Activated naive CD8-positive, alpha-beta T cell treated with anti-CD3 and anti-CD28 coated beads, Interleukin-2, amount 10 ng/mL, durations not matched to agents 7 days and 5 days (primary cell): Measurements from ENCODE around the gene UBASH3A. TPM values are rescaled to one million over a fixed set of nuclear protein-coding genes. Genes with fewer than 3 reads are reported as not detected.
"Not testable (repeated sequence)": the region's sequence is repeated elsewhere in the genome, so short reads cannot be mapped to it uniquely, and the experiment has no call there.

ENCODE experiments used
- ATAC-seq: fragments of 150-1000 bp; cut with Tn5 transposase; one replicate; pipeline ENCODE4 v1.10.0; 2021; ENCODE audit warnings: low read depth, moderate library complexity
- POLR2A ChIA-PET: fragments of 350-600 bp; sonication (Branson Sonifier 250); formaldehyde crosslinking; loops from one replicate; lab custom pipeline; 2021; ENCODE audit warnings: antibody characterized with exemption; lab: Charles Lee
- DNase-seq: peaks from one replicate; pipeline ENCODE4 v3.0.0; 2021
- H3K27ac Mint-ChIP-seq: one replicate; pipeline ENCODE4 v1.8.0; 2022; ENCODE audit warnings: mild to moderate bottlenecking, mixed read lengths
- H3K27me3 Mint-ChIP-seq: one replicate; pipeline ENCODE4 v1.8.0; 2022; ENCODE audit warnings: mild to moderate bottlenecking, moderate library complexity, mixed read lengths
- H3K36me3 Mint-ChIP-seq: one replicate; pipeline ENCODE4 v1.8.0; 2021; ENCODE audit warnings: mild to moderate bottlenecking, mixed read lengths
- H3K4me1 Mint-ChIP-seq: one replicate; pipeline ENCODE4 v1.8.0; 2021; ENCODE audit warnings: mixed read lengths
- H3K4me3 Mint-ChIP-seq: one replicate; pipeline ENCODE4 v1.8.0; 2022; ENCODE audit warnings: mild to moderate bottlenecking, moderate library complexity, mixed read lengths
- H3K9me3 Mint-ChIP-seq: one replicate; pipeline ENCODE4 v1.8.0; 2021; ENCODE audit warnings: mixed read lengths
- total RNA-seq, 2 experiments: library from RNA; stranded (reverse); gene quantifications; one replicate each; pipeline ENCODE4 v1.2.3, GENCODE V29; 2021

Gene UBASH3A
- total RNA-seq, 2 experiments from 2014 or later: 77.8 to 80.2 TPM

DNA sequence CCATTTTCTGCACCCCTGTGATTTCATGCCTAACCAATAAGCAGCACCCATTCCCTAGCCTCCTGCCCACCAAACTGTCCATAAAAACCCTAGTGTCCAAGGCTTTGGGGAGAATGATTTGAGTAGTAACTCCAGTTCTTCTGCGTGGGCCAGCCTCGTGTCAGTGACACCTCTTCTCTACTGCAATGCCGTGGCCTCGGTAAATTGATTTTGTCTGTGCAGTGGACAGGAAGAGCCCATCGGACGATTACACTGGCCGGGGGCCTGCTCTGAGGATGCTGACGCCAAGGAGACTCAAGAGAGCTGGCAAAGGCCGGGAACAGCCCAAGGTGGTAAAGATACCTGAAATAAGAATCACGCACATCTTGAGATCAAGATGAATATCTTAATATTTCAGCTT, 63.0 kb downstream of the UBASH3A start:
- ATAC-seq (no peak), DNase-seq (no peak)
- no peaks in the 10 kb centered on the region for H3K9me3 Mint-ChIP-seq
- no peak overlapping the region for H3K27ac Mint-ChIP-seq
- peaks cover 3% of the 10 kb centered on the region for H3K36me3 Mint-ChIP-seq
- peaks cover 52% of the 10 kb centered on the region for H3K4me1 Mint-ChIP-seq
- H3K4me3 Mint-ChIP-seq: no peak overlapping the region
- H3K27me3 Mint-ChIP-seq: peaks cover 3% of the 10 kb centered on the region
- POLR2A ChIA-PET: interaction anchor here (1.0 to 1.2 kb wide), 4 partner anchors 10 to 70 kb away, joined by 5 to 8 read pairs (median 6); partner anchors contain the start of gene SLC37A1

DNA sequence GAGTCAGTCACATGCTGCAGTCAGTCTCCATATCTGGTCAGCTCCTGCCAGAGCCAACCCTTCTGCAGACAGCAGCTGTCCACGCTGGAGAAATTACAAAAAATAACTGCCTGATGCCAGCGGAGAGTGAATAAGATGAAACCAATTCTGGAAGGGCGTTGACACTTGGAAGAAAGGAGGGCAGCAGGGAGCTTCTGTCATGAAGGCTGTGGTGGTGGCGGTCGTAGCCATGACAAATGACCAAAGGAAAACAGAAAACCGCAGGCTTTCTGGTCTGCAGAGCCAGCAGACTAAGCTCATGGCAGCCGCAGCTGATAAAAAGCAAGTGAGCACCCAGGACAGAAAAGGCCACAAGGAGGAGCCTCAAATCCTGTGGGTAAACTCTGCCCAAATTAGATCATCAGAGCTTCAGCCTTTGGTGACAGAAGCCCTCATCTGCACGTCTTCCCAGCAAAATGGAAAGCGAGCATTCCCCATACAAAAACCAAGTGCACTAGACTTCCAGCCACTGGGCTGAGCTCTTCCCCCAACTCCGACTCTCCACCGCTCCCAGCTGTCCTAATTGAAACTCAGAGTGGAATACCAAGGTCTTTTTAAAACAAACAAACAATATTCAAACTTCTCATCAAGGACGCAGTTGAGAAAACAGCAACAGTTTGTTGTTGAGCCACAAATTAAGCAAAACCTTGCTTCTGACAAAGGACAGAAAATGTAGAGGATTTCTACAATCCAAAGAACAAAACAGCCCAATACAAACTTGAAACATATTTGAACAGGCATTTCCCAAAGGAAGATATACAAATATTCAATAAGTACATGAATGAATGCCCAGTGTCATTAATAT, 63.7 kb downstream of the UBASH3A start:
- H3K36me3 Mint-ChIP-seq: peaks cover 3% of the 10 kb centered on the region
- H3K27ac Mint-ChIP-seq: no peak overlapping the region
- no peak for ATAC-seq
- peaks cover 47% of the 10 kb centered on the region for H3K4me1 Mint-ChIP-seq
- H3K27me3 Mint-ChIP-seq: peaks cover 3% of the 10 kb centered on the region
- H3K4me3 Mint-ChIP-seq: no peak overlapping the region
- POLR2A ChIA-PET: interaction anchor here (1.0 to 1.2 kb wide), 4 partner anchors 10 to 70 kb away, joined by 5 to 8 read pairs (median 6); partner anchors contain the start of gene SLC37A1
- DNase-seq: no peak
- no peaks in the 10 kb centered on the region for H3K9me3 Mint-ChIP-seq

DNA sequence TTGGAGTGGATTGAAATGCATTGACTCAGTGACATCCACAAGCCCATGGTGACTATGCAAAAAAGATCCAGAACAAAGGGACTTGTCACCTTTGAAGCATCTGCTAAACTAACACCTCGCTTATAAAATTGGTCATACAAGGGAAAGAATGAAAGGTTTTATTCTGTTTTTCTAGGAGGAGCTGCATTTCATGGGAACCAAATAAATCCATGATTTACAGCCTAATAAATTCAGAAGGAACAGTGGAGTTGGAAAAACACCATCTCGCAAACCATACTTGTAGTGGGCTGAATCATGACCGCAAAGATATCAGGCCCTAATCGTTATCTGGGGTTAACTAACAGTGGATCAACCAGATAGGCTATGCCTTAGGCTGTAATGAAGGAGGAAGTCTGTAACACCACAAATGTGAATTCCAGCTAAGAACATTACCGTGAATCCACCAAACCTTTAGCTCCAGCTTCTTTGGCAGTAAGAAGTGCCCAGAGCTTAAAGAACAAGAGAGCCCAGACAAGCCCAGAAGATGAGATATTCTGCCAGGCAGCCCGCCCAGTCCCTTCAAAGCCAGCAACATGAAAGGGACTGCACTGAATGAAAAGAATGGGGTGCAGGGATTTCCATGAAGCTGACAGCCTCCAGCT, 64.9 kb downstream of the UBASH3A start:
- Mint-ChIP-seq H3K27ac (no peak overlapping the region), H3K36me3 (no peaks in the 10 kb centered on the region), H3K4me3 (no peak overlapping the region), H3K9me3 (no peaks in the 10 kb centered on the region), H3K27me3 (peaks cover 3% of the 10 kb centered on the region), H3K4me1 (peaks cover 37% of the 10 kb centered on the region)
- no peak for DNase-seq
- POLR2A ChIA-PET: no interaction called here
- ATAC-seq: no peak

DNA sequence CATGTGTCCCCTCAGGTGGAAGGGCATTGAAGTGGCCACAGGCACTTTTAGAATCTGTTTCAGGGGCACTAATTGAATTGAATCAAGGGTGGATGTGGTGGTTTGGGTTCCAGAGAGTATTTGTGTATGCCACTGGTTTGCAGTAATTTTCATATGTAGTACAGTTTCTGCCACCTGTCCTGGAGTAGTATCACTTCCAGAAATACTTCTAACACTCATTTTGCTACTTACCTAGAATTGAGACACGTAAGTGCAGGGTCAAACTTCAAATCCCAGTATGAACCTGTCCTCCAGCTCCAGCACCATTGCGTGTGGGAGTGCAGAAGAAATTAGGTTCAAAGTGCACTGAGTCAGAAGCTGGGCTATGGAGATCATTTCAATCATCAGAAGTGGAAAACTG, 65.6 kb downstream of the UBASH3A start:
- Mint-ChIP-seq H3K27ac (no peak overlapping the region), H3K27me3 (peaks cover 3% of the 10 kb centered on the region), H3K9me3 (no peaks in the 10 kb centered on the region), H3K36me3 (no peaks in the 10 kb centered on the region), H3K4me3 (no peak overlapping the region), H3K4me1 (peaks cover 31% of the 10 kb centered on the region)
- DNase-seq: no peak
- ATAC-seq: no peak
- POLR2A ChIA-PET: no interaction called here

DNA sequence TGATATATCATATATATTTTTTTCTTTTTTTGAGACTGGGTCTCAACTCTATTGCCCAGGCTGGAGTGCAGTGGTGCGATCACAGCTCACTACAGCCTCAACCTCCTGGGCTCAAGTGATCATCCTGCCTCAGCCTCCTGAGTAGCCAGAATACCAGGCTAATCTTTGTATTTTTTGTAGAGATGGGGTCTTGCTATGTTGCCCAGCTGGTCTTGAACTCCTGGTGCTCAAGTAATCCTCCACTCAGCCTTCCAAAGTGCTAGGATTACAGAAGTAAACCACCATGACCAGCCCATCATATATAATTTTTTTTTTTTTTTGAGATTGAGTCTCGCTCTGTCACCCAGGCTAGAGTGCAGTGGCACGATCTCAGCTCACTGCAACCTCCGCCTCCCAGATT, 66.0 kb downstream of the UBASH3A start:
- H3K27me3 Mint-ChIP-seq, DNase-seq, H3K9me3 Mint-ChIP-seq, ATAC-seq, POLR2A ChIA-PET, H3K4me3 Mint-ChIP-seq, H3K36me3 Mint-ChIP-seq, H3K27ac Mint-ChIP-seq: not testable (repeated sequence)
- peaks cover 30% of the 10 kb centered on the region for H3K4me1 Mint-ChIP-seq

DNA sequence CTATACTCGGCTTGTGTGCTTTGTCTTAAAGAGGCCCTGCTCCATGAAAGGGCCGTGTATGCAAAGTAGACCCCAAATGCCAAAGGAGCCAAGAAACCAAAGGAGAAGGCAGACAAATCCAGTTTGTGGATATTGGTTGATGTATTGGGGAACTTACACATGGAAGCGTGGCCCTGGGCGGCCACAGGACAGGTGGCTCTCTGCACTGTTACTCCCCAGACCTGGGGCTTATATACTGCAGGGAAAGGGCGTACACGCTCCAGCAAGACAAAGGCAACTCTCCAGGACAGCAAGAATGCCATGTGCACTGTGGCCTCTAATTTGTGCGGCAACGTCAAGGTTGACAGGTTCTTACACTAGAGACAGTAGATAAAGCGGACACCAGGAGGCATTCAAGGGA, 67.5 kb downstream of the UBASH3A start:
- peaks cover 4% of the 10 kb centered on the region for H3K27me3 Mint-ChIP-seq
- ATAC-seq (no peak), DNase-seq (no peak)
- H3K36me3 Mint-ChIP-seq: no peaks in the 10 kb centered on the region
- POLR2A ChIA-PET: no interaction called here
- no peak overlapping the region for H3K27ac Mint-ChIP-seq
- no peaks in the 10 kb centered on the region for H3K9me3 Mint-ChIP-seq
- H3K4me3 Mint-ChIP-seq: no peak overlapping the region
- H3K4me1 Mint-ChIP-seq: peaks cover 18% of the 10 kb centered on the region

DNA sequence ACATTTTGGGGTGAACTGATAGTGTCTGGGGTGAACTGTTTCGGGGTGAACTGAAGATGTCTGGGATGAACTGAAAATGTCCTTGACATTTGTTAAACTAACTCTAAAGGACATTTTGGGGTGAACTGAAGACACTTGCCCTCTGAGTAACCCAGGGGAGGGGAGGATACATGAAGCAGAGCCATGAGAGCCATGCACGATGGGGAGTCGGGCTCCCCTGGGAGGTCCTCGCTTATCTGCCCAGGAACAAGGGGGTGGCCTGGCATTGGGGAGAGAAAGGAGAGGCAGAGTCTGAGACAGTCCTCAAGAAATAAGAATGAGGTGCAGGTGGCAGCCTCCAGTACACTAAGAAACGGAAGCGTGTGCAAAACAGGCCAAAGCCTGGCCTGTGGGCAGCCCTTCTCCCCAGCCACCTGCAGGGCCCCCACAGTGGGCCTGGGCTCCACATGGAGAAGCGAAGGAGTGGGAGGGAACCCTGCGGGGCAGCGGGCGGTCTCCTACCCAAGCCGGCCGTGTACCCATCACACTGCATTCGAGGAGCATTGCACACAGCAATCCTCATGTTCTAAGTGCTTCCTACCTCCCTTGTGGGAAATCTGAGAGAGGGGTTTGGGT, 68.1 kb downstream of the UBASH3A start:
- ATAC-seq (no peak), DNase-seq (no peak)
- Mint-ChIP-seq H3K27ac (no peak overlapping the region), H3K36me3 (no peaks in the 10 kb centered on the region), H3K4me3 (no peak overlapping the region), H3K27me3 (peaks cover 4% of the 10 kb centered on the region), H3K9me3 (no peaks in the 10 kb centered on the region), H3K4me1 (peaks cover 15% of the 10 kb centered on the region)
- POLR2A ChIA-PET: no interaction called here

DNA sequence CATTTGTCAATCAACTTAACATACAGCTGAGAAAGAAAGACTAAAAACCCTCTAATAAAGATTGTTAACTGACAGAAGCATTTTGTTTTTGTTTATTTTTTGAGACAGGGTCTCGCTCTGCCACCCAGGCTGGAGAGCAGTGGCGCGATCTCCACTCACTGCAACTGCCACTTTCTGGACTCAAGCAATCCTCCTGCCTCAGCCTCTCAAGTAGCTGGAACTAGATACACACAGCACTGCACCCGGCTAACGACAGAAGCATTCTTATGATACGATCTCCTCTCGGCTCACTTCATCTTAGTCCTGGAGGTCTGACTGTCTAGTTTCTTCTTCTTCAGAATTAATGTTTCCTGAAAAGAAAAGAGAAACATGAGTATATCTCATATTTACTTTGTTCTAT, 68.8 kb downstream of the UBASH3A start:
- H3K4me1 Mint-ChIP-seq: peaks cover 9% of the 10 kb centered on the region
- H3K9me3 Mint-ChIP-seq: no peaks in the 10 kb centered on the region
- H3K27me3 Mint-ChIP-seq: peaks cover 3% of the 10 kb centered on the region
- no peak overlapping the region for H3K4me3 Mint-ChIP-seq
- H3K27ac Mint-ChIP-seq: no peak overlapping the region
- ATAC-seq (no peak), DNase-seq (no peak)
- no peaks in the 10 kb centered on the region for H3K36me3 Mint-ChIP-seq
- POLR2A ChIA-PET: no interaction called here

DNA sequence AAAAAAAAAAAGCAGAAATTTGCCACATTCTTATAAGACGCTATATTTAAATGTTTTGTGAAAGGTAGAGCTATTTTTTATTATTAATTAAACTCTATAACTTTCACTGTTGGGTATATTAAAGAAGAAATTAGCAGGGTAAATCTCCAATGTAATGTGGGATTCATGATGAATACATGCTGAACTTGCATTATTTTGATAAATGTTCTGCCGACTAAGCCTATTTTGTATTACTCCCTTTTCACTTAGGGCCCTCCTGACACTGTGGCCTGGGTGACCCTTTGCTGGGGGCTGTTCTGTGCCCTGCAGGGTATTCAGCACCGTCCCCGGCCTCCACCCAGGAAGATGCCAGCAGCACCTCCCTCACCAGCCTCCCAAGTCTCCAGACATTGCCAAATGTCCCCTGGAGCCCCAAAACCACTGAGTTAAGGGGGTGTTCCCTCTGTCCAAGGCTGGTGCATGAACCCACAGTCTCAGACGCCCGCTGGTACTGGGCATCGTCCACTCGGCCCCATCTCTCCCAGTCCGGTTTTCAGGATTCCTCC, 69.9 kb downstream of the UBASH3A start:
- no peak overlapping the region for H3K27ac Mint-ChIP-seq
- ATAC-seq (no peak), DNase-seq (no peak)
- H3K36me3 Mint-ChIP-seq: no peaks in the 10 kb centered on the region
- H3K27me3 Mint-ChIP-seq: peaks cover 3% of the 10 kb centered on the region
- no peak overlapping the region for H3K4me3 Mint-ChIP-seq
- H3K9me3 Mint-ChIP-seq: no peaks in the 10 kb centered on the region
- POLR2A ChIA-PET: no interaction called here
- peaks cover 2% of the 10 kb centered on the region for H3K4me1 Mint-ChIP-seq

DNA sequence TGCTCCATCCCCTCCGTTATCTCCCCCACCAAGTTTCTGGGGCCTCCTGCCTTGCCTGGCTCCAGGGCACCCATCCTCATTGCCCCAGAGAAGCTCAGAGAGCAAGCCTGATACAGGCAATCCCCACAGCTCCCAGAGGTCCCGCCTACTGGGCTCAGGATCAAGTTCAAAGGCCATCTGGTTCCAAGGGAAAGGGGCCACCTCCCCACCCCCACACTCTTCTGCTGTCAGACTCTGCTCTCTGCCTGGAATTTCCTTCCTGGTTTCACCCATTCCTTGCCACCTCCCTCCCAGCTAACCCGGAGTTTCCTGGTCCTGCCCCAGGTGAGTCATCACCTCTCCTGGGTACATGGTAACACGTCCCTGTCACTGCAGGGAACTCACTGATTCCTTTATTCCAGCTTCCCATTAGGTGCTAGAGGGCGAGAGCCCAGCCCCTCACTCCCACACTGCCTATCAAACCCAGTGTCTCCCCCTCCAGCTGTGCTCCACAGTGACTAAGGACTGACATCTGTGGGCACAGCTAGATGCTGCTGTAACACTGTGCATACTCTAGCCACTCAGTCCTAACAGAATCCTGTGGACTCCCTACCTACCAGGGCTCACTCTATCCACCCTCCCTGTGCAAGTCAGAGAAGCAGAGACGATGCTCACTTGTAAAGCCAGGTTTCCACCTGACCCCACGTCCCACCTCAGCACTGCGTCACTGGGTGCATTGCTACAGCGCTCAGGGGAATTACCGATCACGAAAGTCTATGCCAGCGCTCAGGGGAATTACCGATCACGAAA, 70.5 kb downstream of the UBASH3A start:
- Mint-ChIP-seq H3K9me3 (no peaks in the 10 kb centered on the region), H3K27ac (no peak overlapping the region), H3K4me3 (no peak overlapping the region), H3K27me3 (peaks cover 3% of the 10 kb centered on the region), H3K4me1 (no peaks in the 10 kb centered on the region), H3K36me3 (no peaks in the 10 kb centered on the region)
- DNase-seq (no peak), ATAC-seq (no peak)
- POLR2A ChIA-PET: no interaction called here

DNA sequence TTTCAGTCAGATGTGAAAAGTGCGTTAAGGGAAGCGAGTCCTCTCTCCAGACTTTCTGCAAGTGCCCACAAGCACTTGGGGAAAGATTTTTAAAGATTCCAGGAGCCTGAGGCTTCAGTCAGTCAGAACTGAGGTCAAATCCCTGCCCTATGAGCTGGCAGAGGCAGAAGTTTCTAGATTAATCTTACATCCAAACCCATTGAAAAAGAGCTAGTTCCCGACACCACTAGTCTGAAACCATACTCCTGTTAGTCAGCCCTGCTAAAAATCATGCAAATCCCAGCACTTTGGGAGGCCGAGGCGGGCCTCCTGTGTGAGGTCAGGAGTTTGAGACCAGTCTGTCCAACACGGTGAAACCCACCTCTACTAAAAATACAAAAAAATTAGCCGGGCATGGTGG, 71.3 kb downstream of the UBASH3A start:
- no peak for DNase-seq
- Mint-ChIP-seq H3K27me3 (peaks cover 4% of the 10 kb centered on the region), H3K27ac (no peak overlapping the region), H3K4me3 (no peak overlapping the region), H3K4me1 (no peaks in the 10 kb centered on the region), H3K36me3 (no peaks in the 10 kb centered on the region), H3K9me3 (no peaks in the 10 kb centered on the region)
- POLR2A ChIA-PET: no interaction called here
- no peak for ATAC-seq

DNA sequence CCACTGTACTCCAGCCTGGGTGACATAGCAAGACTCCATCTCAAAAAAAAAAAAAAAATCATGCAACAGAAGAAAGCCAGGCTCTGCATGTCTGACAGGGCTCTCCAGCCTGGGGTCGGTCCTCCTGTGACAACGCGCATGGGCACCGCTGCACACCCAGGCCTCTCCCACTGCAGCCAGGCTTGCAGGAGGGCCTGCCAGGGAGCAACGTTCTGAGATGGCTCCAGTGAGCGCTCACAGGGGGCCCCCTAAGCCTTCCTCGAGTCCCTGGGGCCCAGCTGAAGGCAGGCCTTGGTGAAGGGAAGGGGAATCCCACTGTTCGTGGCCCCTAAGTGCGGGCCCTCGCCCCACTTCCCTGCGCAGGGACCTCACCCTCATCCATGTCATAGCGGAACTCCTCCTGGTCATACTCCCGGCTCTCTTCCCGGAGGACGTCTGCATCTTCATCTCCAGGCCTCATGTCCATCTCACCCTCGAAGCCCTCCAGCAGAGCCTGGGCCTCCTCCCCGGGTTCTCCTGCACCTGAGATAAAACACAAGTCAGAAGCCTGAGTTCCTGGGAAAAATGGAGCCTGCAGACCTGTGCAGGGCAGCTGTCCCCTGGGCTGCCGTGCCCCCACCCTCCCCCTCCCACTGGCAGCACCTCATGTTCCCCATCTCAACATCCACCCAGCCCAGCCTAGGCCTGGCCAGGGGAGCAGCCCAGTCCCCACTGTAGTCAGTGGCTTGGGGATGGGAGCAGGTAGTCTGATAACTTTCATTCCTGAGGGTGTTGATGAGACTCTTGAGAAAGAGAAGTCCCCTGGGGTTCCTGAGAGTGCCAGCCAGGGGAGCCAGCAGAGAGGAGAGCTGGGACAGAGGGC, 72.1 kb downstream of the UBASH3A start:
- Mint-ChIP-seq H3K36me3 (no peaks in the 10 kb centered on the region), H3K9me3 (no peaks in the 10 kb centered on the region), H3K27me3 (peaks cover 8% of the 10 kb centered on the region), H3K27ac (no peak overlapping the region), H3K4me3 (no peak overlapping the region), H3K4me1 (no peaks in the 10 kb centered on the region)
- ATAC-seq (no peak), DNase-seq (no peak)
- POLR2A ChIA-PET: no interaction called here
